HG03571 (cell line): ENCODE measurements around the gene THAP3.

Source experiments
- ATAC-seq: cut with Tn5 transposase; IDR thresholded peaks from one replicate; pipeline ENCODE4 v1.9.1; 2021; ENCODE audit not compliant: unreplicated experiment

THAP3 gene, protein sequence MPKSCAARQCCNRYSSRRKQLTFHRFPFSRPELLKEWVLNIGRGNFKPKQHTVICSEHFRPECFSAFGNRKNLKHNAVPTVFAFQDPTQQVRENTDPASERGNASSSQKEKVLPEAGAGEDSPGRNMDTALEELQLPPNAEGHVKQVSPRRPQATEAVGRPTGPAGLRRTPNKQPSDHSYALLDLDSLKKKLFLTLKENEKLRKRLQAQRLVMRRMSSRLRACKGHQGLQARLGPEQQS

DNA sequence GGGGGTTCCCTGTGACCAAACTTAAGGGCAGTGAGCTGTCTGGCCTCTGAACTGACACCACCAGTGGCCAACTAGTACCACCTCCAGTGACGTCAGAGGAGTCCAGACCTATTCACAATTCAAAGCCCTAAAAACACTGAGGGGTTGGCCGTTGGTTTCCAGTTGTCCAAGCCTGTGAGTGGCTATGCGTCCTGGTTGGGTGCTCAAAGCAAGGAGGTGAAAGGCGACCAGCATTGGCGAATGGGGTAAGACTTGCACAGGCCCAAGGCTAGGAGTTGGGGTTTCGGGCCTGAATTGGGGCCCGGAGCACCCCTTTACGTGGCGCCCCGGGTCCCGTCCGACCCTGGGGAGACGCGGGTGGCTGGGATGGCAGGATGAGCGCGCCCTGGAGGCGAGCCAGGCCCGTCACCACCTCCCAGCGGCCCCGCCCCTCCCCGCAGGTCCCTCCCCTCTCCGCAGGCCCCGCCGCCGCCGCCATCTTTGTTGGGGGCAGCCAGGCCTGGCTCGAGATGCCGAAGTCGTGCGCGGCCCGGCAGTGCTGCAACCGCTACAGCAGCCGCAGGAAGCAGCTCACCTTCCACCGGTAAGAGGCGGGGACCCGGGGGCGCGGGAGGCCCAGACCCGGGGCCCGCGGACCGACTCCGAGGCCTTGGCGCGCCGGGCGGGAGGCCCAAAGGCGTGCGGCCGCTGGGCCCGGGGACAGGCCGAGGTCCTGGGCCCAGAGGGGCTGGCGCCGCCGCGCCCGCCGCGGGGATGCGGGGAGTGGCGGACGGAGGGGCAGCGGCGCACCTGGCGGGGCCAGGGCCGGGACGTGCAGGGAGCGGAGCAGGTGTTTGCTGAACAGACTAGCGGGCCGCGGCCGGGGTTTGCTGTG lies at the start of gene THAP3:
Gene THAP3 (plus strand): TSS at position 159 of the 874 bp plus-strand sequence. CDS start 351 bp downstream, at position 510.
- ATAC-seq: peak; percentile 72

DNA sequence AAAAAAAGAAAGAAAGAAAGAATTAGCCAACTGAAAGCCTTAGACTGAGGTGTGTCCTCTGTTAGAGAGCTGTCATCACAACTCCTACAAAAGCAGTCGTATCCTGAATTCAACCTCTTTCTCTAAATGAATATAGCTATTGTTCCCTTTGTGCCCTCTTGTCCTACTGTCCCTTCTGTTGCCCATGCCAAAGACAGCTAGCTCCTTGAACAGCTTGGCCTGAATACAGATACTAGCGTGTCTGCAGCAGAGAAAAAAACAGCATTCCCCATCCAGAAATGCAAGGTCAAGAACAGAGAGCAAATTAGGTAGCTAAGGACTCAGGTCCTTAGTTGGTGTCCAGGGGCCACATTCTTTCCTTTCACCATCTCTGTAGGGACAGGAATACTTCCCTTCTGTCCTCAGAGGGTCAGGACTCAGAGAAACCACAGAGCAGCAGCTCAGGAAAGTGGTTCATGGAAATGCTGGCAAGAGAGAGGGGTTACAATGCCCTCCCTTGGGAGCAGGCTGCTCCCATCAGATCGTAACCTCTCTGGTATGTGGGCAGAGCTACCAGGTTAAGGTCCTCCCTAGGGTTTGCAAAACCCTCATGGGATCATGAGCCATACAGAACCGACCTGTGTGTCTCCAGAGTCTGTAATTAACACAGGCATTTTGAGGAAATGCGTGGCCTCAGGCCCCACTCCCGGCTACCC lies 46.7 kb upstream of the THAP3 start:
- no peak for ATAC-seq

DNA sequence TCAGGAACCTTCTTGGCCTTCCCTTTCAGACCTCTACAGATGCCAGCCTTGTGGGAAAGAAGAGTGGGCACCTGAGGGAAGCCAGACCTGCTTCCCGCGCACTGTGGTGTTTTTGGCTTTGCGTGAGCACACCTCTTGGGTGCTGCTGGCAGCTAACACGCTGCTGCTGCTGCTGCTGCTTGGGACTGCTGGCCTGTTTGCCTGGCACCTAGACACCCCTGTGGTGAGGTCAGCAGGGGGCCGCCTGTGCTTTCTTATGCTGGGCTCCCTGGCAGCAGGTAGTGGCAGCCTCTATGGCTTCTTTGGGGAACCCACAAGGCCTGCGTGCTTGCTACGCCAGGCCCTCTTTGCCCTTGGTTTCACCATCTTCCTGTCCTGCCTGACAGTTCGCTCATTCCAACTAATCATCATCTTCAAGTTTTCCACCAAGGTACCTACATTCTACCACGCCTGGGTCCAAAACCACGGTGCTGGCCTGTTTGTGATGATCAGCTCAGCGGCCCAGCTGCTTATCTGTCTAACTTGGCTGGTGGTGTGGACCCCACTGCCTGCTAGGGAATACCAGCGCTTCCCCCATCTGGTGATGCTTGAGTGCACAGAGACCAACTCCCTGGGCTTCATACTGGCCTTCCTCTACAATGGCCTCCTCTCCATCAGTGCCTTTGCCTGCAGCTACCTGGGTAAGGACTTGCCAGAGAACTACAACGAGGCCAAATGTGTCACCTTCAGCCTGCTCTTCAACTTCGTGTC lies 45.9 kb upstream of the THAP3 start:
- ATAC-seq: no peak

DNA sequence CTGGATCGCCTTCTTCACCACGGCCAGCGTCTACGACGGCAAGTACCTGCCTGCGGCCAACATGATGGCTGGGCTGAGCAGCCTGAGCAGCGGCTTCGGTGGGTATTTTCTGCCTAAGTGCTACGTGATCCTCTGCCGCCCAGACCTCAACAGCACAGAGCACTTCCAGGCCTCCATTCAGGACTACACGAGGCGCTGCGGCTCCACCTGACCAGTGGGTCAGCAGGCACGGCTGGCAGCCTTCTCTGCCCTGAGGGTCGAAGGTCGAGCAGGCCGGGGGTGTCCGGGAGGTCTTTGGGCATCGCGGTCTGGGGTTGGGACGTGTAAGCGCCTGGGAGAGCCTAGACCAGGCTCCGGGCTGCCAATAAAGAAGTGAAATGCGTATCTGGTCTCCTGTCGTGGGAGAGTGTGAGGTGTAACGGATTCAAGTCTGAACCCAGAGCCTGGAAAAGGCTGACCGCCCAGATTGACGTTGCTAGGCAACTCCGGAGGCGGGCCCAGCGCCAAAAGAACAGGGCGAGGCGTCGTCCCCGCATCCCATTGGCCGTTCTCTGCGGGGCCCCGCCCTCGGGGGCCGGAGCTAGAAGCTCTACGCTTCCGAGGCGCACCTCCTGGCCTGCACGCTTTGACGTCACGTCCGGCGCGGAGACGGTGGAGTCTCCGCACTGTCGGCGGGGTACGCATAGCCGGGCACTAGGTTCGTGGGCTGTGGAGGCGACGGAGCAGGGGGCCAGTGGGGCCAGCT lies 45.1 kb upstream of the THAP3 start, which contains the start of gene ZBTB48:
Gene ZBTB48 (plus strand): TSS at position 621 of the 745 bp plus-strand sequence. CDS start 616 bp downstream, outside the sequence.
- ATAC-seq: peak; percentile 94

DNA sequence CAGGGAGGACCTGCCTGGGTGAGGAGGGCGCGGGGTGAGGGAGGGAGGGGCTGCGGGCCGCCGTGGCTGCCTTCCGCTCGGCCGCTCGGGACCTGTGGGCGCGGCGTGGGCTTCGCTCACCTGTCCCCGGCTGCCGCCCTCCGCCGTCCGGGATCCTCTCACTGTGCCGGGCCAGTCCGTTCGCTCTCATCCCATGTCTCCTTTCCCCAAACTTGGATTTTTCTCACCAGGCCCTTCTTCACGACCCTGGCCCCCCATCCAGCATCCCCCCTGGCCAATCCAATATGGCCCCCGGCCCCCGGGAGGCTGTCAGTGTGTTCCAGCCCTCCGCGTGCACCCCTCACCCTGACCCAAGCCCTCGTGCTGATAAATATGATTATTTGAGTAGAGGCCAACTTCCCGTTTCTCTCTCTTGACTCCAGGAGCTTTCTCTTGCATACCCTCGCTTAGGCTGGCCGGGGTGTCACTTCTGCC lies 44.5 kb upstream of the THAP3 start:
- no peak for ATAC-seq

DNA sequence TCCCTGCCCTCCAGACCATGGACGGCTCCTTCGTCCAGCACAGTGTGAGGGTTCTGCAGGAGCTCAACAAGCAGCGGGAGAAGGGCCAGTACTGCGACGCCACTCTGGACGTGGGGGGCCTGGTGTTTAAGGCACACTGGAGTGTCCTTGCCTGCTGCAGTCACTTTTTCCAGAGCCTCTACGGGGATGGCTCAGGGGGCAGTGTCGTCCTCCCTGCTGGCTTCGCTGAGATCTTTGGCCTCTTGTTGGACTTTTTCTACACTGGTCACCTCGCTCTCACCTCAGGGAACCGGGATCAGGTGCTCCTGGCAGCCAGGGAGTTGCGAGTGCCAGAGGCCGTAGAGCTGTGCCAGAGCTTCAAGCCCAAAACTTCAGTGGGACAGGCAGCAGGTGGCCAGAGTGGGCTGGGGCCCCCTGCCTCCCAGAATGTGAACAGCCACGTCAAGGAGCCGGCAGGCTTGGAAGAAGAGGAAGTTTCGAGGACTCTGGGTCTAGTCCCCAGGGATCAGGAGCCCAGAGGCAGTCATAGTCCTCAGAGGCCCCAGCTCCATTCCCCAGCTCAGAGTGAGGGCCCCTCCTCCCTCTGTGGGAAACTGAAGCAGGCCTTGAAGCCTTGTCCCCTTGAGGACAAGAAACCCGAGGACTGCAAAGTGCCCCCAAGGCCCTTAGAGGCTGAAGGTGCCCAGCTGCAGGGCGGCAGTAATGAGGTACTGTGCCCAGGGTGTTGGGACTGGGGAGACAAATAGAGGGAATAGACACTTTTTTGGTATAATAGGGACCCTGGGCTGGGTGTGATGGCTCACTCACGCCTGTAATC lies 43.9 kb upstream of the THAP3 start:
- no peak for ATAC-seq

DNA sequence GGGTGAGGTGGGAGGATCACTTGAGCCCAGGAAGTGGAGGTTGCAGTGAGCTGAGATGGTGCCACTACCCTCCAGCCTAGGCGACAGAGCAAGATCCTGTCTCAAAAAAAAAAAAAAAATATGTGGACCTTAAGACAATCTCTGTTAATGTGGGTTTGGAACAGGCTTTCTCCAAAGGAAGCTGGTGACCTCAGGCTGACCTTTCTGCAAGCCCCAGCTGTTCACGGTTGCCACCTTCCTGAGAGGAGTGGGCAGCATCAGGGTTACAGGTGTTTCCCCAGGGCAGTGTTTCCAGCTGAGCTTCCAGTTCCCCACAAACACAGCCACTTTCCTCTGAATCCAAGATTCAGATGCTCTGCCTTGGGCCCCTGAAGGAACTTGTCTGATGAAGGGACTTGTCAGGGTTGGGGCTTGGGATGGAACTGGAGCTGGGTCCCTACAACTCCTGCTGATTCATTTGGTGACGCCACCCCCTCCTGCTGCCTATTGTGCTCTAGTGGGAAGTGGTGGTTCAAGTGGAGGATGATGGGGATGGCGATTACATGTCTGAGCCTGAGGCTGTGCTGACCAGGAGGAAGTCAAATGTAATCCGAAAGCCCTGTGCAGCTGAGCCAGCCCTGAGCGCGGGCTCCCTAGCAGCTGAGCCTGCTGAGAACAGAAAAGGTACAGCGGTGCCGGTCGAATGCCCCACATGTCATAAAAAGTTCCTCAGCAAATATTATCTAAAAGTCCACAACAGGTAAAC lies 42.9 kb upstream of the THAP3 start:
- ATAC-seq: no peak

DNA sequence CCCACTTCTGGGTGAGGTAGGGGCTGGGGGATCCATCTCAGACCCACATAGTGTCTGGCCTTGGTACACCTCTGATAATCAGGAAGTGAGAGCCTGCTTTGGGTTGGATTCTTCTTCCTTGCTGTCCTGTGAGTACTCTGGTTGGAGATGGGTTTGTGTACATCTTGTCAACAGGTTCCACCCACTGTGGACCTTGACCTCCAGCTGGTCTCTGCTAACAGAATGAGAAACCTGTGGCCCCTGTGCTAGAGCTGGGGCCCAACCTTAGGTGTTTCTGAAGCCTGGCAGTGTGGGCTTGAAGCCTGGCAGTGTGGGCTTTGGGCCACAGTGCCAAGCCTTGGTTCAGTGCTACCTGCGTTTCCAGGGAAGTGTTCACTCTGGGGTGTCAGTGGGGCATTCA lies 42.3 kb upstream of the THAP3 start:
- no peak for ATAC-seq

DNA sequence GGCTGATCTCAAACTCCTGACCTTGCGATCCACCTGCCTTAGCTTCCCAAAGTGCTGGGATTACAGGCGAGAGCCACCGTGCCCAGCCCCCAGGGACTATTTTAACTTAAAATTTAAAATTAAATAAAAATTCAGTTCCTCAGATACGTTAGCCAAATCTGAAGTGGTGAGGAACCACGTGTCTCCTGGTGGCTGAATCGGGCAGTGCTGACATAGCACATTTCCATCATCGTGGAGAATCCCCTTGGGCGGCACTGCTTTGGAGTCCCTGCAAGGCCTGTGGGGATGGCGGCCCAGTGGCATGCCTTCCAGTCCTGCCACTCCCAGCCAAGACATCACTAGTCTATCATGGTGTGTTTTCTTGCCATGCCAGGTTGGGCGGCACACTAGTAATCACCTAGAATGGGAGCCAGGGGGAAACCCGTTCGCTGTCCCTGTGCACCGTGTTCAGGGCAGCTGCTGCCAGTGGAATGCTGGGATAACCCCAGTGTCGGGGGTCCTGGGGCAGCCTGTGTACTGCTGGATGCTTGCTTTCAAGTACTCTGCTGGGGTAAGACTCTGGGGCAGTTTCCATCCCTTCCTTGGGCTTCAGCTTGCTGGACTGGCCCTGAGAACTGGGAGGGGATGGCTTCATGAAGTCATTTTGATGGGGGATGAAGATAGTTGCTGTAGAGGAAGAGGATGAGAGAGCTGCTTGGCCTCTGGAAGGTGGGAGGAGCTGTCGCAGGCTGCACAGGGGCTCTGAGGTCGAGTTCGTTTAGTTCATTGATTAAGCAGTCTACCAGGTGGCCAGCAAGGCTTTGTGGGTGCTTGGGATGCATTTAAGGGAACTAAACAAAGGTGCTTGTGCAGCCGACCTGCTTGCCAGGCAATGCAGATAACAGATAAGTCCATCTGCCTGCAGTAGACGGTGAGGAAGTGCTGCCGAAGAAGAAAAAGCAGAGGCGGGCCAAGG lies 40.3 kb upstream of the THAP3 start:
- ATAC-seq: no peak

DNA sequence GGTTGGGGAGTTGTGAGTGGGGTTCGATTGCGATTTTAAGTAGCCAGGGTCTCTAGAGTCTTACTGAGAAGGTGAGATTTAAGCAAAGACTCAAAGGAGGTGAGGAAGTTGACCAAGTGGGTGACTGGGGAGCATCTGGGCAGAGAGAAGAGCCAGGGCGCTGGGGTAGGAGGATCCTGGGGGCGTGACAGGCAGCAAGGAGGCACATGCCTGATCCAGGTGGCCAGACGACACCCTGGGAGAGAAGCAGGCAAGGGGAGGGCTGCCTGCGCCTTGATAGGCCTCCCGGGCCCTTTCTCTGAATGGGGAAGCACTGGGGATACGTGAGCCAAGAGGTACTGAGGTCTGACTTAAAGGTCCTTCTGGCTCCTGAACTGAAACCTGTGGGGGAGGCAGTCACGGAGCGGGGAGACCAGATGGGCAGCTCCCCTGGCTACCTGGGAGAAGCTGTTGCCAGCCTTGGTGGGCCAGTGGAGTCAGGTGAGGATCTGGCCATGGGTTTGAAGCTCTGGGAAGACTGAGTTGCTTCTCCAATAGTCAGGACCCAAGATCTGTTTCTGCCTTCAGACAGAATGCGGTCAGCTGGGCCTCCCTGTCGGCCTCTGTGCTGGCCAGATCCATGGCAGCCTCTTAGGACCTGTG lies 39.5 kb upstream of the THAP3 start:
- ATAC-seq: no peak

DNA sequence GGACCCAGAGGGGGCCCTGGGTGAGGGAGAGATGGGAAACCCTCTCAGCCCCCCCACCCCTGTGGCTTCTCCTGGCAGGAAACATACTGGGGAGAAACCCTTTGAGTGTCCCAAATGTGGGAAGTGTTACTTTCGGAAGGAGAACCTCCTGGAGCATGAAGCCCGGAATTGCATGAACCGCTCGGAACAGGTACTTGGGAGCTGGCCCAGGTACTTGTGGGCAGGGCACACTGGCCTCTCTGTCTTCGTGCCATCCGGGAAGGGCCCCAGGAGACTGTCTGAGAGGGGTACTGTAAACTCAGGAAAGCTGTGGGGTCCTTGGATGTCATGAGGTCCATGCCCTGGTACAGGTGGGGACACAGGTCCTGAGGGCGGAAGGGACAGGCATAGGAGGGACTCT lies 38.8 kb upstream of the THAP3 start:
- ATAC-seq: no peak

DNA sequence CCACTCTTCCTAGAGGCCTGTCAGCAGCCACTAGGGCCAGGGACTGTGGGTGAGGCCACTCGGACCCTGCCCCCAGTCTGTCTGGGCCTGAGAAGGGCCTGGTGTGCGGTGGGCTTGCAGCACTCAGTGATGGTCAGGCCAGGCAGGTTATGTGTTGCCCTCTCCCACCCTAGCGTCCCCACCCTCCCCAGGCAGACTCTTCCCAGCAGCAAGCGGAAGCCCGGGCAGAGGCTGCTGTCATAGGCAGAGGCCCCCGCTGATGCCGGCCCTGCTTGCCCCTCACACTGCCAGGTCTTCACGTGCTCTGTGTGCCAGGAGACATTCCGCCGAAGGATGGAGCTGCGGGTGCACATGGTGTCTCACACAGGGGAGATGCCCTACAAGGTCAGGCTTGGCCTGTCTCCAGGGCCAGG lies 38.3 kb upstream of the THAP3 start:
- ATAC-seq: no peak

DNA sequence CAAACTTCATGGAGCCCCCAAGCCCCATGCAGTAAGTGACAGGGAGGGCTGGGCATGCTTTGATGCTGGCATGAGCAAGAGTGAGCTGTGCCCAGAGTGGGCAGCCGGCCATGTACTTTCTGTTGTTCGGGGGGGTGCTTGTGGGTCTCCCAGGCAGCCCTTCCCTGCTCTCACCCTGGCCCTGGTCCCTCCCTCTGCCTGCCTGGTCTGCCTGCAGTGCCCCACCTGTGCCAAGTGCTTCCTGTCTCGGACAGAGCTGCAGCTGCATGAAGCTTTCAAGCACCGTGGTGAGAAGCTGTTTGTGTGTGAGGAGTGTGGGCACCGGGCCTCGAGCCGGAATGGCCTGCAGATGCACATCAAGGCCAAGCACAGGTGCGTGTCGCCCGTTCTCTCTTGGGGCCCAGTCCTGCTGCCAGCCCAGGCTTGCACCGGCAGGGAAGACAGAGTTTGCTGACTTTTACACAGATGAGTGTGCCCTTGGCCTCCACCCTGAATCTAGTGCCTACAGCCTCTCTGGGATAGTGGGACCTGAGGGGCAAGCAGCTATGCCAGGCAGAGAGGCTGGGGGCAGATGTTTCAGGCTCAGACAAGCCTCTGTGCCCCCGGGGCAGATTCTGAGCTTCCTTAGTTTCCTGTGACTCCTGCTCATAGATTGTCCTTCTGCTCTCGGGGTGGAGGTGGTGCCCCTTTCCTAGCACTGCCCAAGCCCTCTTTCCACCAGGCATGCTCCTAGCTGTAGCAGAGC lies 37.2 kb upstream of the THAP3 start:
- no peak for ATAC-seq

DNA sequence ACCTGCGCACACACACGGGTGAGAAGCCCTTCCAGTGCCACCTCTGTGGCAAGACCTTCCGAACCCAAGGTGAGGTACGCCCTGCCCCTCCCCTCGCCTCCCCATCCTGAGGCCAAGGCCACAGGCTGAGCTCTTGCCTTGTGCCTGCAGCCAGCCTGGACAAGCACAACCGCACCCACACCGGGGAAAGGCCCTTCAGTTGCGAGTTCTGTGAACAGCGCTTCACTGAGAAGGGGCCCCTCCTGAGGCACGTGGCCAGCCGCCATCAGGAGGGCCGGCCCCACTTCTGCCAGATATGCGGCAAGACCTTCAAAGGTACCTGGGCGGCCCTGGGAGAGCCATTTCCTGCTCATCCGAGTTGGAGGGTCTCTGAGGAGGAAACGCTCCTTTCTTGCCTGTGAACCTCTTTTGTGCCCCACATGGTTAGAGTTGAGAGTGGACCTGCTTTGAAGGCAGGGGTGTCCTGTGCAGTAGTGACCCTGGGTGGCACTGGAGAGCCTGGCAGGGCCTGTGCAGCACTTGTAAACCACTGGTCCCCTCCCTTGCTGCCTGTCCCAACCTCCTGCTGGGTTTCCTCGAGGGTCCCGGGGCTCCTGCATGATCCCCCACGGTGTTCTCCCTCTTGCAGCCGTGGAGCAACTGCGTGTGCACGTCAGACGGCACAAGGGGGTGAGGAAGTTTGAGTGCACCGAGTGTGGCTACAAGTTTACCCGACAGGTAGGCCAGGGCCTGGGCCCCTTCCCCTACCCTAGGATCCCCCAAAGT lies 36.4 kb upstream of the THAP3 start:
- no peak for ATAC-seq

DNA sequence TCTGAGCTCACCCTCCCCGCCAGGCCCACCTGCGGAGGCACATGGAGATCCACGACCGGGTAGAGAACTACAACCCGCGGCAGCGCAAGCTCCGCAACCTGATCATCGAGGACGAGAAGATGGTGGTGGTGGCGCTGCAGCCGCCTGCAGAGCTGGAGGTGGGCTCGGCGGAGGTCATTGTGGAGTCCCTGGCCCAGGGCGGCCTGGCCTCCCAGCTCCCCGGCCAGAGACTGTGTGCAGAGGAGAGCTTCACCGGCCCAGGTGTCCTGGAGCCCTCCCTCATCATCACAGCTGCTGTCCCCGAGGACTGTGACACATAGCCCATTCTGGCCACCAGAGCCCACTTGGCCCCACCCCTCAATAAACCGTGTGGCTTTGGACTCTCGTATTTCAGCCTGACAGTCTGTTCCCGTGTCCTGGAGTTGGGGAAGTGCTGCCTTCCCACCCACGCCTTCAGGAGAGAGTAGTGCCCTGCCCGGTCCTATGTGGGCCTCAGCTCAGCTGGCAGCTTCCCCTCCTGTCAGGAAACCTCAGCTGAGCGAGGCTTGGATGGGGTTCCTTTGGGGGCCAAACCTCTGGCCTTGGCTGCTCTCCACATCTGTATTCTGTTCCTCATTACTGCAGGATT lies 35.7 kb upstream of the THAP3 start:
- ATAC-seq: no peak
